IMR-90 (cell line): Measurements from ENCODE around the gene FOXL3. TPM values are rescaled to one million over a fixed set of nuclear protein-coding genes. Genes with fewer than 3 reads are reported as not detected.

Experiments
- ATAC-seq: fragments of 200-7000 bp; cut with Tn5 transposase; 2 replicates; pipeline ENCODE4 v1.9.1; 2020; ENCODE audit warnings: low read depth, mild to moderate bottlenecking, moderate library complexity
- BruUV-seq: library from RNA; stranded (reverse); fragments of 400-500 nt; replicated peaks from 2 replicates; lab custom pipeline; 2021; lab: Mats Ljungman, UMichigan
- CTCF ChIA-PET: fragments of 300-600 bp; formaldehyde crosslinking; extraction: SDS; loops from one replicate; lab custom pipeline; 2021; ENCODE audit warnings: antibody characterized with exemption; lab: Yijun Ruan, JAX
- POLR2A ChIA-PET: fragments of 300-600 bp; sonication (Branson Sonifier 250); formaldehyde crosslinking; loops from one replicate; lab custom pipeline; 2022; ENCODE audit warnings: antibody characterized with exemption; ENCODE audit not compliant: unreplicated experiment; lab: Charles Lee
- DNase-seq: peaks from one replicate; pipeline ENCODE4 v3.0.0; 2013
- H2AFZ ChIP-seq: replicated peaks from 2 replicates; pipeline ENCODE3; 2013; ENCODE audit warnings: low read length, mild to moderate bottlenecking; ENCODE audit not compliant: poor library complexity
- H2AK5ac ChIP-seq: 2 replicates; pipeline ENCODE4 v1.6.1; 2013; ENCODE audit warnings: low read depth, low read length, inconsistent platforms
- H2AK9ac ChIP-seq: replicated peaks from 2 replicates; pipeline ENCODE3; 2013; ENCODE audit warnings: mild to moderate bottlenecking, low read depth, low read length, moderate library complexity; ENCODE audit not compliant: poor library complexity
- H2BK120ac ChIP-seq: 2 replicates; pipeline ENCODE4 v1.6.1; 2013; ENCODE audit warnings: low read depth, low read length, inconsistent platforms
- H2BK15ac ChIP-seq: 3 replicates; pipeline ENCODE4 v1.6.1; 2013; ENCODE audit warnings: low read depth, low read length, inconsistent platforms
- H2BK20ac ChIP-seq: 2 replicates; pipeline ENCODE4 v1.6.1; 2013; ENCODE audit warnings: low read depth, mild to moderate bottlenecking, inconsistent platforms, low read length, moderate library complexity
- H2BK5ac ChIP-seq: 2 replicates; pipeline ENCODE4 v1.6.1; 2013; ENCODE audit warnings: mild to moderate bottlenecking, low read depth, low read length, inconsistent platforms; ENCODE audit not compliant: poor library complexity, severe bottlenecking
- H3K14ac ChIP-seq: replicated peaks from 2 replicates; pipeline ENCODE4 v1.6.1; 2013; ENCODE audit warnings: low read depth, low read length, inconsistent platforms
- H3K18ac ChIP-seq: 2 replicates; pipeline ENCODE4 v1.6.1; 2013; ENCODE audit warnings: low read depth, low read length, control low read depth
- H3K23ac ChIP-seq: 2 replicates; pipeline ENCODE4 v1.6.1; 2013; ENCODE audit warnings: low read depth, low read length, inconsistent platforms
- H3K27ac ChIP-seq: 2 replicates; pipeline ENCODE4 v1.5.1; 2013; ENCODE audit warnings: mild to moderate bottlenecking, control low read depth, low read length; ENCODE audit not compliant: insufficient read depth
- H3K27me3 ChIP-seq: 2 replicates; pipeline ENCODE4 v1.6.1; 2013; ENCODE audit warnings: low read length; ENCODE audit not compliant: control insufficient read depth, insufficient read depth
- H3K36me3 ChIP-seq: 2 replicates; pipeline ENCODE4 v1.6.1; 2013; ENCODE audit warnings: low read length, mixed read lengths; ENCODE audit not compliant: control insufficient read depth, insufficient read depth
- H3K4ac ChIP-seq: 2 replicates; pipeline ENCODE4 v1.6.1; 2013; ENCODE audit warnings: low read depth, low read length, inconsistent platforms
- H3K4me1 ChIP-seq: 2 replicates; pipeline ENCODE4 v1.6.1; 2013; ENCODE audit warnings: low read length, mixed read lengths; ENCODE audit not compliant: control insufficient read depth, insufficient read depth
- H3K4me2 ChIP-seq: 2 replicates; pipeline ENCODE4 v1.6.1; 2013; ENCODE audit warnings: low read depth, mild to moderate bottlenecking, control low read depth, low read length, moderate library complexity
- H3K4me3 ChIP-seq: 2 replicates; pipeline ENCODE4 v1.5.1; 2013; ENCODE audit warnings: low read depth, mild to moderate bottlenecking, control low read depth, low read length, moderate library complexity; ENCODE audit not compliant: insufficient read depth
- H3K56ac ChIP-seq: 2 replicates; pipeline ENCODE4 v1.6.1; 2013; ENCODE audit warnings: low read length, inconsistent platforms; ENCODE audit not compliant: insufficient read depth; ENCODE audit errors: extremely low read depth
- H3K79me1 ChIP-seq, 2 experiments: 2 replicates each; pipeline ENCODE4 v1.6.1; 2013; ENCODE audit warnings: low read length in 2 of 2, inconsistent platforms in 1 of 2, low read depth in 1 of 2
- H3K9ac ChIP-seq: 2 replicates; pipeline ENCODE4 v1.6.1; 2013; ENCODE audit warnings: low read depth, low read length, control low read depth
- H3K9me1 ChIP-seq: 2 replicates; pipeline ENCODE4 v1.6.1; 2013; ENCODE audit warnings: low read length, inconsistent platforms; ENCODE audit not compliant: insufficient read depth
- H3K9me3 ChIP-seq: 2 replicates; pipeline ENCODE4 v1.6.1; 2013; ENCODE audit warnings: low read length; ENCODE audit not compliant: control insufficient read depth, insufficient read depth
- H4K20me1 ChIP-seq: 2 replicates; pipeline ENCODE4 v1.6.1; 2013; ENCODE audit warnings: low read length, inconsistent platforms; ENCODE audit not compliant: insufficient read depth
- H4K5ac ChIP-seq: 2 replicates; pipeline ENCODE4 v1.6.1; 2013; ENCODE audit warnings: mild to moderate bottlenecking, low read depth, low read length, control low read depth
- H4K8ac ChIP-seq, 2 experiments: 2 replicates each; pipeline ENCODE4 v1.6.1; 2013; ENCODE audit warnings: low read depth in 2 of 2, low read length in 2 of 2, control low read depth in 1 of 2, inconsistent platforms in 1 of 2
- H4K91ac ChIP-seq: 2 replicates; pipeline ENCODE4 v1.6.1; 2013; ENCODE audit warnings: low read depth, low read length, inconsistent platforms; ENCODE audit not compliant: insufficient read depth
- CHD1 ChIP-seq: IDR thresholded peaks from 2 replicates; pipeline ENCODE4 v1.6.1; 2012; ENCODE audit warnings: low read depth, low read length, improper control_type of control experiment
- ELK1 ChIP-seq: fragments of 150-350 bp; IDR thresholded peaks from 2 replicates; pipeline ENCODE4 v1.6.1; 2016; ENCODE audit warnings: low read depth, mild to moderate bottlenecking, low read length, moderate library complexity, borderline replicate concordance
- MAZ ChIP-seq: IDR thresholded peaks from 2 replicates; pipeline ENCODE4 v1.6.1; 2012; ENCODE audit warnings: low read depth, mild to moderate bottlenecking, low read length, improper control_type of control experiment, moderate library complexity, borderline replicate concordance
- MXI1 ChIP-seq: IDR thresholded peaks from 2 replicates; pipeline ENCODE4 v1.6.1; 2012; ENCODE audit warnings: low read depth, mild to moderate bottlenecking, low read length, moderate library complexity, borderline replicate concordance
- NFE2L2 ChIP-seq: fragments of 150-350 bp; IDR thresholded peaks from 2 replicates; pipeline ENCODE4 v1.6.1; 2016; ENCODE audit warnings: low read depth, mild to moderate bottlenecking, low read length
- POLR2A ChIP-seq: IDR thresholded peaks from 2 replicates; pipeline ENCODE4 v1.6.1; 2012; ENCODE audit warnings: mild to moderate bottlenecking, low read depth, low read length
- RAD21 ChIP-seq: IDR thresholded peaks from 2 replicates; pipeline ENCODE4 v1.6.1; 2012; ENCODE audit warnings: low read length, improper control_type of control experiment
- RCOR1 ChIP-seq: IDR thresholded peaks from 2 replicates; pipeline ENCODE4 v1.6.1; 2012; ENCODE audit warnings: mild to moderate bottlenecking, low read length, improper control_type of control experiment; ENCODE audit not compliant: insufficient replicate concordance
- RFX5 ChIP-seq: IDR thresholded peaks from 2 replicates; pipeline ENCODE4 v1.8.0; 2012; ENCODE audit warnings: low read depth, mild to moderate bottlenecking, low read length, moderate library complexity
- SMC3 ChIP-seq: fragments of 150-350 bp; IDR thresholded peaks from 2 replicates; pipeline ENCODE4 v1.6.1; 2016; ENCODE audit warnings: low read depth, mild to moderate bottlenecking, antibody characterized with exemption, low read length, moderate library complexity
- USF2 ChIP-seq: fragments of 150-350 bp; IDR thresholded peaks from 2 replicates; pipeline ENCODE4 v1.6.1; 2017; ENCODE audit warnings: mild to moderate bottlenecking, antibody characterized with exemption, low read length, low read depth
- WGBS, 2 experiments: methylation state at CpG; one replicate each; pipeline versions ENCODE4 v1.1.5 to v1.1.7; 2013; ENCODE audit warnings: missing lambda C conversion rate in 2 of 2; ENCODE audit not compliant: insufficient read length in 1 of 2; ENCODE audit errors: extremely low coverage in 2 of 2; 5-methylcytosine and 5-hydroxymethylcytosine counted together
- dilution Hi-C: fragments of 300-500 bp; cut with HindIII; formaldehyde crosslinking; loops from one replicate; pipeline ENCODE4 v1.14.3; 2018; ENCODE audit warnings: low sequenced_read_pairs; ENCODE audit not compliant: unreplicated experiment
- in situ Hi-C: fragments of 300-500 bp; cut with MboI; formaldehyde crosslinking; loops from 3 replicates; pipeline ENCODE4 v1.14.3; 2019; ENCODE audit warnings: low sequenced_read_pairs, inconsistent platforms, mixed read lengths
- intact Hi-C: fragments of 100-400 bp; cut with micrococcal nuclease; formaldehyde crosslinking; loops from 2 replicates; pipeline ENCODE4 v1.10.0; 2022
- polyA plus RNA-seq, 3 experiments: library from polyadenylated mRNA; depleted of rRNA; stranded (reverse); fragments of >200 nt; gene quantifications; 2 replicates each; pipeline ENCODE4 v1.2.3, GENCODE V29; 2012; ENCODE audit warnings: low replicate concordance in 1 of 3
- total RNA-seq: library from RNA; depleted of rRNA; stranded (reverse); fragments of >200 nt; gene quantifications from 2 replicates; pipeline ENCODE4 v1.2.3, GENCODE V29; 2012
- TF ChIP-seq, protein P1 (sequence below): conservative IDR thresholded peaks from 2 replicates; pipeline ENCODE4 v1.5.1; 2012; ENCODE audit warnings: mild to moderate bottlenecking, low read depth, low read length, improper control_type of control experiment

FOXL3 gene
- total and polyA plus RNA-seq, 2 of the 4 experiments (the other 2 are of a cell fraction): not detected

DNA sequence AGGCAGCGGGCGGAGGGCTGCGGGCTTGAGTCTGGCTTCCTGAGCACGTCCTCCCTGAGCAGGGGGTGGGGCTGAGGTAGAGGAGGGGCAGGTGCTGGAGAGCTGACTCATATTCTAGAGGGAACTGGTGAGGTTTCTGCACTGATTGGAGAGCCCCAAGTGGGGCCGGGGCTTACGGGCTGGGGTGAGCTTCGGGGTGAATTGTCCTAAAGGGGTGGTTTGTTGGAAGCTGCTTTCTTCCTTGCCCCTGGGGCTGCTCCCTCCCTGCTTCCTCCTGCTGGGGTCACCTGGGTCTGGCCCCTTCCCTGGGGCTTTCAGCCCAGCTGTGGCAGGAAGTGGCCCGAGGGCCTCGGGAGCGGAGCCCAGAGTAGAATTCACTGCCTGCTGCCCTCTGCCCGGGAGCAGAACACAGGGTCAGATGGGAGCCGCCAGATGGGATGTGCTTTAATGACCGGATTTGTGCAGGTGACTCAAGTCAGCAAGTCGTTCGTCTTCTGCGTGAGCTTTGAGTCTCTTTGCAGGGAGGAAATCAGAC, 49.0 kb upstream of the FOXL3 start:
- 61% methylated on average over 6 of the region's 16 CpGs; no CpG with 5 or more reads in 1 of the 2 experiments for whole genome bisulfite sequencing, 2 experiments
- Histone ChIP-seq H3K79me1 (peaks cover 32 to 62% of the 10 kb centered on the region in 2 experiments), H4K91ac (no peak overlapping the region), H2AK5ac (no peak overlapping the region), H3K9me3 (no peaks in the 10 kb centered on the region), H3K18ac (no peak overlapping the region), H3K4me2 (no peak overlapping the region), H2BK15ac (no peak overlapping the region), H2BK20ac (no peak overlapping the region), H3K36me3 (peaks cover 47% of the 10 kb centered on the region), H3K9ac (no peak overlapping the region), H3K56ac (no peak overlapping the region), H3K14ac (no peak overlapping the region), H2BK5ac (no peak overlapping the region), H4K8ac (no peak overlapping the region), H3K9me1 (peaks cover 27% of the 10 kb centered on the region), H3K4me3 (no peak overlapping the region), H3K4me1 (peaks cover 7% of the 10 kb centered on the region), H4K5ac (no peak overlapping the region), H2AFZ (no peak overlapping the region), H3K27ac (no peak overlapping the region), H2AK9ac (no peak overlapping the region), H2BK120ac (no peak overlapping the region), H3K23ac (no peak overlapping the region), H4K20me1 (peaks cover 50% of the 10 kb centered on the region), H3K4ac (no peak overlapping the region), H3K27me3 (no peaks in the 10 kb centered on the region)
- ChIA-PET POLR2A (no interaction called here), CTCF (no interaction called here)
- BruUV-seq: no TSS peak
- DNase-seq (no peak), ATAC-seq (peak; percentile 38)
- in situ Hi-C loops: no loop called here
- dilution Hi-C loops: no loop called here
- intact Hi-C loops: no loop called here
- TF ChIP-seq ELK1: no peak
- no peak for TF ChIP-seq USF2
- no peak for TF ChIP-seq MAZ
- no peak for TF ChIP-seq RAD21
- TF ChIP-seq RCOR1: no peak
- TF ChIP-seq POLR2A: no peak
- TF ChIP-seq RFX5: no peak
- TF ChIP-seq MXI1: no peak
- no peak for TF ChIP-seq SMC3
- TF ChIP-seq NFE2L2: no peak
- TF ChIP-seq, protein P1, sequence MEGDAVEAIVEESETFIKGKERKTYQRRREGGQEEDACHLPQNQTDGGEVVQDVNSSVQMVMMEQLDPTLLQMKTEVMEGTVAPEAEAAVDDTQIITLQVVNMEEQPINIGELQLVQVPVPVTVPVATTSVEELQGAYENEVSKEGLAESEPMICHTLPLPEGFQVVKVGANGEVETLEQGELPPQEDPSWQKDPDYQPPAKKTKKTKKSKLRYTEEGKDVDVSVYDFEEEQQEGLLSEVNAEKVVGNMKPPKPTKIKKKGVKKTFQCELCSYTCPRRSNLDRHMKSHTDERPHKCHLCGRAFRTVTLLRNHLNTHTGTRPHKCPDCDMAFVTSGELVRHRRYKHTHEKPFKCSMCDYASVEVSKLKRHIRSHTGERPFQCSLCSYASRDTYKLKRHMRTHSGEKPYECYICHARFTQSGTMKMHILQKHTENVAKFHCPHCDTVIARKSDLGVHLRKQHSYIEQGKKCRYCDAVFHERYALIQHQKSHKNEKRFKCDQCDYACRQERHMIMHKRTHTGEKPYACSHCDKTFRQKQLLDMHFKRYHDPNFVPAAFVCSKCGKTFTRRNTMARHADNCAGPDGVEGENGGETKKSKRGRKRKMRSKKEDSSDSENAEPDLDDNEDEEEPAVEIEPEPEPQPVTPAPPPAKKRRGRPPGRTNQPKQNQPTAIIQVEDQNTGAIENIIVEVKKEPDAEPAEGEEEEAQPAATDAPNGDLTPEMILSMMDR: no peak
- TF ChIP-seq CHD1: no peak
